HepG2 (cell line): Measurements from ENCODE around the gene C10orf90. TPM values are rescaled to one million over a fixed set of nuclear protein-coding genes. Genes with fewer than 3 reads are reported as not detected.

Source experiments
- ATAC-seq: fragments of 200-7000 bp; cut with Tn5 transposase; 3 replicates; pipeline ENCODE4 v1.9.1; 2020; ENCODE audit warnings: mild to moderate bottlenecking, moderate library complexity
- BruUV-seq: library from RNA; stranded (reverse); fragments of 400-500 nt; replicated peaks from 2 replicates; lab custom pipeline; 2021; lab: Mats Ljungman, UMichigan
- CTCF ChIA-PET: fragments of 300-600 bp; formaldehyde crosslinking; extraction: SDS; loops from one replicate; lab custom pipeline; 2021; ENCODE audit warnings: low total read pairs, inconsistent platforms, low intra/inter-chr PET ratio; lab: Yijun Ruan, JAX
- POLR2A ChIA-PET: fragments of 350-600 bp; sonication (Branson Sonifier 250); formaldehyde crosslinking; loops from one replicate; lab custom pipeline; 2020; ENCODE audit warnings: antibody characterized with exemption, inconsistent platforms; lab: Yijun Ruan, JAX
- DNase-seq: peaks from one replicate; pipeline ENCODE4 v3.0.0-alpha.2; 2015; ENCODE audit warnings: low spot score
- FAIRE-seq: peaks from 3 replicates; lab custom pipeline; 2011; peaks lifted over from hg19 to GRCh38; lab: Jason Lieb, UNC
- H2AFZ ChIP-seq: one replicate; pipeline ENCODE4 v1.6.1; 2011; ENCODE audit warnings: low read length, inconsistent platforms
- H3K27ac ChIP-seq: fragments of 300-600 bp; 3 replicates; pipeline ENCODE4 v1.8.0; 2011; ENCODE audit warnings: mixed run types, mild to moderate bottlenecking, mixed read lengths, low read length, inconsistent platforms; ENCODE audit not compliant: insufficient read depth; ENCODE audit errors: extremely low read length
- H3K27me3 ChIP-seq, 2 experiments: fragments of 200-600 bp in 1 of 2; 2 replicates in 1 of 2; 3 replicates in 1 of 2; pipeline versions ENCODE4 v1.6.0 to v1.8.0; 2011; ENCODE audit warnings: low read length in 2 of 2, mild to moderate bottlenecking in 2 of 2, moderate library complexity in 2 of 2, inconsistent platforms in 1 of 2; ENCODE audit not compliant: insufficient read depth in 2 of 2, control insufficient read depth in 1 of 2
- H3K36me3 ChIP-seq, 2 experiments: fragments of 200-600 bp in 1 of 2; replicated peaks in 1 of 2; 2 replicates in 1 of 2; 3 replicates in 1 of 2; pipeline versions ENCODE4 v1.5.1 to v1.8.0; 2011; ENCODE audit warnings: low read length in 2 of 2, inconsistent platforms in 1 of 2; ENCODE audit not compliant: insufficient read depth in 2 of 2, control insufficient read depth in 1 of 2
- H3K4me1 ChIP-seq: 2 replicates; pipeline ENCODE4 v1.5.1; 2012; ENCODE audit warnings: low read length, inconsistent platforms; ENCODE audit not compliant: insufficient read depth
- H3K4me2 ChIP-seq: 2 replicates; pipeline ENCODE4 v1.6.0; 2011; ENCODE audit warnings: low read depth, low read length, inconsistent platforms
- H3K4me3 ChIP-seq, 3 experiments: fragments of 200-600 bp in 1 of 3; sonication (generic), shearing (Covaris generic) in 1 of 3; replicated peaks in 1 of 3; 2 replicates each; pipeline ENCODE4 v1.5.1; 2011 to 2016; ENCODE audit warnings: low read length in 3 of 3, inconsistent platforms in 2 of 3, low read depth in 2 of 3, mild to moderate bottlenecking in 2 of 3, control low read depth in 1 of 3, mixed read lengths in 1 of 3; ENCODE audit not compliant: insufficient read depth in 1 of 3
- H3K79me2 ChIP-seq: one replicate; pipeline ENCODE4 v1.6.1; 2011; ENCODE audit warnings: low read length, inconsistent platforms; ENCODE audit not compliant: insufficient read depth
- H3K9ac ChIP-seq: 2 replicates; pipeline ENCODE4 v1.6.0; 2011; ENCODE audit warnings: mild to moderate bottlenecking, low read depth, low read length, inconsistent platforms; ENCODE audit not compliant: insufficient read depth
- H3K9me3 ChIP-seq: 2 replicates; pipeline ENCODE4 v1.5.1; 2012; ENCODE audit warnings: mild to moderate bottlenecking, low read length
- H4K20me1 ChIP-seq: 2 replicates; pipeline ENCODE4 v1.6.0; 2011; ENCODE audit warnings: inconsistent platforms, mild to moderate bottlenecking, low read length, moderate library complexity; ENCODE audit not compliant: insufficient read depth
- ATAD3A ChIP-seq: sonication (generic); formaldehyde crosslinking; IDR thresholded peaks from 2 replicates; pipeline ENCODE4 v1.4.0; 2020; ENCODE audit warnings: missing genetic modification reagents
- CENPT ChIP-seq: sonication (generic); formaldehyde crosslinking; IDR thresholded peaks from 2 replicates; pipeline ENCODE4 v1.8.0; 2022; ENCODE audit warnings: low read depth, mild to moderate bottlenecking, moderate library complexity, missing genetic modification reagents
- DPF2 ChIP-seq: sonication (generic); formaldehyde crosslinking; IDR thresholded peaks from 2 replicates; pipeline ENCODE4 v1.4.0; 2020; ENCODE audit warnings: mild to moderate bottlenecking, low read depth, missing genetic modification reagents, borderline replicate concordance
- HIC2 ChIP-seq: sonication (generic); formaldehyde crosslinking; IDR thresholded peaks from 2 replicates; pipeline ENCODE4 v1.9.0; 2022; ENCODE audit warnings: low read depth, missing genetic modification reagents
- HMG20B ChIP-seq: conservative IDR thresholded peaks from 2 replicates; pipeline ENCODE4 v1.6.1; 2016; ENCODE audit warnings: missing genetic modification reagents, missing compliant biosample characterization
- JARID2 ChIP-seq: sonication (generic); formaldehyde crosslinking; IDR thresholded peaks from 2 replicates; pipeline ENCODE4 v1.8.1; 2023; ENCODE audit warnings: missing genetic modification reagents, inconsistent platforms; ENCODE audit not compliant: insufficient replicate concordance
- MXD4 ChIP-seq: IDR thresholded peaks from 2 replicates; pipeline ENCODE4 v1.6.1; 2016; ENCODE audit warnings: mild to moderate bottlenecking, missing biosample characterization, missing genetic modification reagents
- NFAT5 ChIP-seq: sonication (generic); formaldehyde crosslinking; IDR thresholded peaks from 2 replicates; pipeline ENCODE4 v1.4.0; 2020; ENCODE audit warnings: missing genetic modification reagents
- ONECUT2 ChIP-seq: sonication (generic); formaldehyde crosslinking; IDR thresholded peaks from 2 replicates; pipeline ENCODE4 v1.4.0; 2020; ENCODE audit warnings: missing genetic modification reagents
- ZNF160 ChIP-seq: sonication (generic); formaldehyde crosslinking; IDR thresholded peaks from 2 replicates; pipeline ENCODE4 v1.8.0; 2022; ENCODE audit warnings: mild to moderate bottlenecking, inconsistent platforms, missing genetic modification reagents
- ZNF333 ChIP-seq: sonication (generic); formaldehyde crosslinking; IDR thresholded peaks from 2 replicates; pipeline ENCODE4 v1.4.0; 2020; ENCODE audit warnings: mild to moderate bottlenecking, missing genetic modification reagents, borderline replicate concordance
- ZNF547 ChIP-seq: sonication (generic); formaldehyde crosslinking; IDR thresholded peaks from 2 replicates; pipeline ENCODE4 v1.5.1; 2020; ENCODE audit warnings: mild to moderate bottlenecking, missing genetic modification reagents
- ZNF670 ChIP-seq: sonication (generic); formaldehyde crosslinking; IDR thresholded peaks from 2 replicates; pipeline ENCODE4 v1.8.0; 2022; ENCODE audit warnings: mild to moderate bottlenecking, missing genetic modification reagents, borderline replicate concordance
- ZNF879 ChIP-seq: sonication (generic); formaldehyde crosslinking; IDR thresholded peaks from 2 replicates; pipeline ENCODE4 v1.8.1; 2023; ENCODE audit warnings: missing genetic modification reagents
- ZNF891 ChIP-seq: sonication (generic); formaldehyde crosslinking; IDR thresholded peaks from 2 replicates; pipeline ENCODE4 v1.5.0; 2020; ENCODE audit warnings: mild to moderate bottlenecking, missing genetic modification reagents
- WGBS: methylation state at CpG from one replicate; pipeline ENCODE4 v1.1.6; 2017; ENCODE audit warnings: low lambda C conversion rate; 5-methylcytosine and 5-hydroxymethylcytosine counted together
- in situ Hi-C: cut with HindIII; loops from 2 replicates; pipeline ENCODE4 v1.10.0; 2017; ENCODE audit warnings: low pct_unique_long_range_greater_than_20kb; ENCODE audit not compliant: extremely low pct_ligation_motif_present
- intact Hi-C: fragments of 100-400 bp; cut with micrococcal nuclease; formaldehyde crosslinking; loops from one replicate; pipeline ENCODE4 v1.10.0; 2022; ENCODE audit not compliant: unreplicated experiment
- polyA plus RNA-seq, 8 experiments: library from polyadenylated mRNA; depleted of rRNA in 3 of 8; stranded (reverse) in 7 of 8; unstranded in 1 of 8; fragments of >200 nt; fragmentation: Illumina TruSeq in 4 of 8; extraction: Trizol in 4 of 8; gene quantifications; 2 replicates each; pipeline versions ENCODE4 v1.2.1 to v1.2.3, GENCODE V29; 2011 to 2016; ENCODE audit warnings: low read depth in 4 of 8, missing spikeins in 1 of 8, mixed read lengths in 1 of 8; ENCODE audit not compliant: insufficient read depth in 1 of 8
- total RNA-seq, 5 experiments: library from RNA; depleted of rRNA; stranded (reverse); fragments of >200 nt; fragmentation: Illumina TruSeq; extraction: Trizol; gene quantifications; 2 replicates each; pipeline ENCODE4 v1.2.3, GENCODE V29; 2016; ENCODE audit warnings: low read depth in 1 of 5

Gene C10orf90
- total and polyA plus RNA-seq, 2 of the 13 experiments (the other 11 are each of a cell fraction or from before 2014, with no cell fraction given), result not detected

- no peak for TF ChIP-seq ZNF160 (CRISPR knock-in tag)
- no peak for TF ChIP-seq ZNF891 (CRISPR knock-in tag)
- TF ChIP-seq ZNF333 (CRISPR knock-in tag), result no peak
These were observed 275.5 kb downstream of the C10orf90 start (continued) for GRCh38 chr10:126394948-126395347.

DNA sequence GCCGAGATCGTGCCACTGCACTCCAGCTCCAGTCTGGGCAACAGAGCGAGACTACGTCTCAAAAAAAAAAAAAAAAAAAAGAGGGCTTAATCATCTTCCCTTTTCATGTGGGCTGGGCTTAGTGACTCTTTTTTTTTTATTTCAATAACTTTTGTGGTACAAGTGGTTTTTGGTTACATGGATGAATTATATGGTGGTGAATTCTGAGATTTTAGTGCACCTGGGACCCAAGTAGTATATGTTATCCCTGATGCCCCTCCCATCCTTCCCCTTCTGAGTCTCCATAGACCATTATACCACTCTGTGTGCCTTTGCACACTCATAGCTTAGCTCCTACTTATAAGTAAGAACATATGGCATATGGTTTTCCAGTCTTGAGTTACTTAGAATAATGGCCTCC is 277.4 kb downstream of the C10orf90 start:
- no peak overlapping the region for H3K27ac ChIP-seq
- TF ChIP-seq DPF2 (CRISPR knock-in tag), result no peak
- no peak for TF ChIP-seq JARID2 (CRISPR knock-in tag)
- no peak for TF ChIP-seq HIC2 (CRISPR knock-in tag)
- TF ChIP-seq NFAT5 (CRISPR knock-in tag), result no peak
- TF ChIP-seq ZNF670 (CRISPR knock-in tag), result no peak
- no peak for TF ChIP-seq MXD4 (CRISPR knock-in tag)
- TF ChIP-seq ATAD3A (CRISPR knock-in tag), result no peak
- TF ChIP-seq CENPT, result no peak
- TF ChIP-seq ONECUT2 (CRISPR knock-in tag), result no peak
- TF ChIP-seq HMG20B (CRISPR knock-in tag), result no peak
- no peak for TF ChIP-seq ZNF547 (CRISPR knock-in tag)
- TF ChIP-seq ZNF879 (CRISPR knock-in tag), result no peak
- no TSS peak for BruUV-seq
- DNase-seq, result no peak
- whole genome bisulfite sequencing, result 42% methylated on average over 4 of the region's 4 CpGs
- no peaks in the 10 kb centered on the region for H3K79me2 ChIP-seq
- H3K27me3 ChIP-seq, result peaks cover 0 to 14% of the 10 kb centered on the region in 2 experiments; a peak in 3 of 5 replicates
- CTCF ChIA-PET, result no interaction called here
- intact Hi-C loops (no loop called here), in situ Hi-C loops (loop anchor here (25.0 kb wide), 1 partner anchor 406 kb away; no protein-coding TSS in a partner anchor)
- H4K20me1 ChIP-seq, result no peaks in the 10 kb centered on the region
- H2AFZ ChIP-seq, result no peak overlapping the region
- no peak overlapping the region for H3K9ac ChIP-seq
- FAIRE-seq, result no peak
- H3K36me3 ChIP-seq, result no peaks in the 10 kb centered on the region
- POLR2A ChIA-PET, result no interaction called here
- H3K4me3 ChIP-seq, result no peak overlapping the region
- ATAC-seq, result no peak
- no peaks in the 10 kb centered on the region for H3K4me1 ChIP-seq
- no peaks in the 10 kb centered on the region for H3K9me3 ChIP-seq
- H3K4me2 ChIP-seq, result no peak overlapping the region
